Measurements from ENCODE around the gene KRT20.

DNA sequence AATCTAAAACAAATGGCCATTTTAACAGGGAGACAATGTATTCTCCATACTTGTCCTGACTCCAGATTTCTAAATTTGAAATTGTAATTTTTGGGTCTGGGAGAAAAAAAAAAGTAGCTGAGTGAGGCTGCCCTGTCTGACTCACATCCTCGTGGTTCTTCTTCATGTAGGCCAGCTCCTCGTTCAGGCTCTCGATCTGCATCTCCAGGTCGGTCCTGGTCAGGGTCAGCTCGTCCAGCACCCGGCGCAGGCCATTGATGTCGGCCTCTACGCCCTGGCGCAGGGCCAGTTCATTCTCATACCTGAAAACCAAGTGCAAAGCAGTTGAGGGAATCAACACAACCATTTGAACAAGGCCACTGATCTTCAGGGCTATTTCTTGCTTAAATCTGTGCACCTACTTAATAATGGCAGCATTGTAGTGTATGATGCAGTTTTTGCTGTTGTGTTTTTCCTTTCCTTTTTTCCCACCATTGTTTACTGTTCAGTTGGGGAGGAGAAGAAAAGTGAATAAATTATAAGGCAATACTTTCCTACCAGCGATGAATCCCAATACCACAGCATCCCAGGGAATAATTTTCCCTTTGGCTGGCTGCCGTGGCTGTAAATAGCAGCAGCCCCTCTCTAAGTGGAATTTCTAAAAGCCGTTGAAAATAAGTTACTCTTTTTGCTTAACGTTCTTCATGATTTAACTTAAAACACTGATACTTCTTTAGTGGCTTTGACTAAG lies 20.2 kb downstream of the KRT20 start:
- TF ChIP-seq, protein P1, sequence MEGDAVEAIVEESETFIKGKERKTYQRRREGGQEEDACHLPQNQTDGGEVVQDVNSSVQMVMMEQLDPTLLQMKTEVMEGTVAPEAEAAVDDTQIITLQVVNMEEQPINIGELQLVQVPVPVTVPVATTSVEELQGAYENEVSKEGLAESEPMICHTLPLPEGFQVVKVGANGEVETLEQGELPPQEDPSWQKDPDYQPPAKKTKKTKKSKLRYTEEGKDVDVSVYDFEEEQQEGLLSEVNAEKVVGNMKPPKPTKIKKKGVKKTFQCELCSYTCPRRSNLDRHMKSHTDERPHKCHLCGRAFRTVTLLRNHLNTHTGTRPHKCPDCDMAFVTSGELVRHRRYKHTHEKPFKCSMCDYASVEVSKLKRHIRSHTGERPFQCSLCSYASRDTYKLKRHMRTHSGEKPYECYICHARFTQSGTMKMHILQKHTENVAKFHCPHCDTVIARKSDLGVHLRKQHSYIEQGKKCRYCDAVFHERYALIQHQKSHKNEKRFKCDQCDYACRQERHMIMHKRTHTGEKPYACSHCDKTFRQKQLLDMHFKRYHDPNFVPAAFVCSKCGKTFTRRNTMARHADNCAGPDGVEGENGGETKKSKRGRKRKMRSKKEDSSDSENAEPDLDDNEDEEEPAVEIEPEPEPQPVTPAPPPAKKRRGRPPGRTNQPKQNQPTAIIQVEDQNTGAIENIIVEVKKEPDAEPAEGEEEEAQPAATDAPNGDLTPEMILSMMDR (conservative IDR thresholded peaks at IDR 0.05; ENCODE audit: low read length) = no peak
- TF ChIP-seq EZH2phosphoT487 (IDR thresholded peaks at IDR 0.05; ENCODE audit: borderline replicate concordance, low read depth, low read length) = no peak
